Liver (tissue), 3 donors: Measurements from ENCODE around the gene ZFP36L1.

Experiments used
- ATF3 ChIP-seq: IDR thresholded peaks from 2 replicates; pipeline ENCODE4 v1.6.1; 2016; ENCODE audit warnings: antibody characterized with exemption
- CTCF ChIP-seq: fragments of 150-350 bp; IDR thresholded peaks from 2 replicates; pipeline ENCODE4 v1.5.1; 2017; ENCODE audit warnings: improper control_type of control experiment, low read depth, low read length; ENCODE audit not compliant: missing input control
- EGR1 ChIP-seq, 2 donors: IDR thresholded peaks; 2 replicates each; pipeline ENCODE4 v1.6.1; 2016 to 2018; ENCODE audit warnings: antibody characterized with exemption in 2 of 2, low read depth in 2 of 2
- FOXA1 ChIP-seq: IDR thresholded peaks from 2 replicates; pipeline ENCODE4 v1.6.1; 2016; ENCODE audit warnings: antibody characterized with exemption
- GABPA ChIP-seq, 2 donors: IDR thresholded peaks in 1 of 2; conservative IDR thresholded peaks in 1 of 2; 2 replicates each; pipeline ENCODE4 v1.6.1; 2016; ENCODE audit warnings: antibody characterized with exemption in 2 of 2, mild to moderate bottlenecking in 1 of 2, moderate library complexity in 1 of 2
- HNF4A ChIP-seq, 2 donors: conservative IDR thresholded peaks; 2 replicates each; pipeline ENCODE4 v1.6.1; 2016; ENCODE audit warnings: antibody characterized with exemption in 2 of 2, mild to moderate bottlenecking in 2 of 2
- JUND ChIP-seq, 2 donors: IDR thresholded peaks; 2 replicates each; pipeline ENCODE4 v1.6.1; 2016; ENCODE audit warnings: antibody characterized with exemption in 2 of 2
- MAX ChIP-seq: IDR thresholded peaks from 2 replicates; pipeline ENCODE4 v1.6.1; 2016; ENCODE audit warnings: antibody characterized with exemption
- RAD21 ChIP-seq, 2 donors: IDR thresholded peaks; 2 replicates each; pipeline ENCODE4 v1.6.1; 2016; ENCODE audit warnings: antibody characterized with exemption in 2 of 2, mild to moderate bottlenecking in 2 of 2
- REST ChIP-seq: IDR thresholded peaks from 2 replicates; pipeline ENCODE4 v1.6.1; 2016; ENCODE audit warnings: antibody characterized with exemption, mild to moderate bottlenecking
- RXRA ChIP-seq, 2 donors: IDR thresholded peaks; 2 replicates each; pipeline ENCODE4 v1.6.1; 2017 to 2018; ENCODE audit warnings: antibody characterized with exemption in 2 of 2, mild to moderate bottlenecking in 1 of 2
- TAF1 ChIP-seq: conservative IDR thresholded peaks from 2 replicates; pipeline ENCODE4 v1.6.1; 2016; ENCODE audit warnings: antibody characterized with exemption, mild to moderate bottlenecking
- YY1 ChIP-seq: IDR thresholded peaks from 2 replicates; pipeline ENCODE4 v1.6.1; 2016; ENCODE audit warnings: antibody characterized with exemption, mild to moderate bottlenecking
- ZBTB33 ChIP-seq: IDR thresholded peaks from 2 replicates; pipeline ENCODE4 v1.6.1; 2016; ENCODE audit warnings: antibody characterized with exemption
- donor health status: healthy.
- donor health status: healthy.

- no peak for TF ChIP-seq CTCF
- TF ChIP-seq YY1: peak; percentile 62
- TF ChIP-seq REST: no peak
- TF ChIP-seq GABPA (IDR thresholded peaks at IDR 0.05 in 1 of 2, conservative IDR thresholded peaks at IDR 0.05 in 1 of 2): no peak
- TF ChIP-seq RAD21 (IDR thresholded peaks at IDR 0.05): peak; percentile 33 to 44
- no peak for TF ChIP-seq HNF4A (conservative IDR thresholded peaks at IDR 0.05)
- peak; percentile 42 for TF ChIP-seq MAX
- TF ChIP-seq EGR1 (IDR thresholded peaks at IDR 0.05; ENCODE audit: low read depth in 2 of 2): peak in 1 of 2 donors; percentile 23
- no peak for TF ChIP-seq JUND (IDR thresholded peaks at IDR 0.05)
- TF ChIP-seq RXRA (IDR thresholded peaks at IDR 0.05): no peak
- TF ChIP-seq ATF3: no peak
- no peak for TF ChIP-seq FOXA1
- TF ChIP-seq ZBTB33: no peak
- TF ChIP-seq TAF1: no peak
Measured at GRCh38 chr14:68771631-68772030, 21.2 kb downstream of the ZFP36L1 start.
